CD1c-positive myeloid dendritic cell (primary cell): ENCODE results near the gene UBE2Q1.

Source experiments
- DNase-seq: peaks from one replicate; pipeline ENCODE4 v3.0.0-alpha.2; 2016; ENCODE audit errors: extremely low spot score

UBE2Q1 gene

GRCh38 chr1:154503898-154504297 lies 54.6 kb downstream of the UBE2Q1 start:
- DNase-seq, result no peak

GRCh38 chr1:154502744-154503115 lies 55.7 kb downstream of the UBE2Q1 start:
- no peak for DNase-seq

GRCh38 chr1:154502066-154502743 lies 56.3 kb downstream of the UBE2Q1 start, which contains the start of the genes SHE and TDRD10:
TSS of gene SHE (minus strand) at chr1:154502412. CDS start at chr1:154502026, 386 bp downstream.
TSS of gene TDRD10 (plus strand) at chr1:154502219. CDS start at chr1:154506904, 4,685 bp downstream.
- no peak for DNase-seq

- peak; percentile 47 for DNase-seq
Measured at GRCh38 chr1:154501423-154502065, 56.9 kb downstream of the UBE2Q1 start.

GRCh38 chr1:154500533-154500932 lies 57.9 kb downstream of the UBE2Q1 start:
- DNase-seq, result no peak

DNA sequence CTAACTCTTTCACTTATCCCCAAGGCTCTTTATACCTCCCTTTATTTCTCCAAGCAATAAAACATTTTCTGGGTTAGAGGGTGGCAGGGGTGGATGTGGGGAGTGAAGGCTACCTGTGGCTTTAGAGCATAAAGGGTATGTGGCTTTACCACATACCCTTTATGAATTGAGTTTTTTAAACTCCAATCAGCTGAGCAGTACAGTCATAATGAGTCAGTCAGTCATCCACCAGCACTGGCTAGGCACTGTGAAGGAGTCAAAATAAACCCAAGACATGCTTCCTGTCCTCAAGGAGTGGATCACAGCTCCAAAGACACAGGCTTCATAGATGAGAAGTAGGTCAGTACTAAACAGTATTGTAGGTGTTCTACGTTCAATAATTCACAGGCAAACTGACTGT lies 59.0 kb downstream of the UBE2Q1 start:
- no peak for DNase-seq
